DMS153 (cell line): Measurements from ENCODE around the gene CCDC7.
"Not testable (repeated sequence)": the region's sequence is repeated elsewhere in the genome, so short reads cannot be mapped to it uniquely, and the experiment has no call there.

Experiments used
- DNase-seq: peaks from one replicate; lab custom pipeline; 2025; lab: John Stamatoyannopoulos, UW

Gene CCDC7

DNA sequence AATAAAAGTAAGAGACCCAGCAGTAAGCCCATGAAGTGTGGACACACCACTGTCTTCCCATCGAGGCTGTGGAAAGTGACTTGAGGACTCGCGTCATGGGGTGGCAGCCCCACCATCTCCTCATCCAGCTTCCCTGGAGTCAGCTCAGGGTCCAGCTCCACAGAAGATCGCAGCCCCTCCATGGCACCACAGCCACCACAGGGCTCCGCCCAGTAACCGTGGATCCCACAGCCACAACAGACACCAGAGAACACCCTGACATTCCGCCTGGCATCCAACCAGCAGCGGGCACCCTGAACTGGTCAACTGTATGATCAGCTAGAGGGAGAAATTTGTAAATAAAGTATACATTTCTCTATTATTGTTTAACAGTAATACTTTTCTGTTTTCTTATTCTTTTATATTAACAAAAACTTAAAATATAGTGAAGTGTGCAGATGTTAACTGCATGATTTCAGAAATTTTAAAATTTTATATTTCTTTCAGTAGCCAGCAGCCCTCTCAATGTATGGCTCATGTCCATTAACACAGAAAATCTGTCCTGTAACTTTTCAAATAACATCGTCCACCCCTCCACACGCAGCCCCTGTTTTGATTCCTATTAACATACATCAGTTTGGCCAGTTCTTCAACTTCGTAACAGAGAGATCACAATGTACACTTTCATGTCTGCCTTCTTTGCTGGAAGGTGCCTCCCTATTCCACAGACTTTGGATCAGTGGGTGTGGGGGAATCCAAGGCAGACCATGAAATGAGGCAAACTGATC, 442.4 kb downstream of the CCDC7 start:
- DNase-seq = no peak

DNA sequence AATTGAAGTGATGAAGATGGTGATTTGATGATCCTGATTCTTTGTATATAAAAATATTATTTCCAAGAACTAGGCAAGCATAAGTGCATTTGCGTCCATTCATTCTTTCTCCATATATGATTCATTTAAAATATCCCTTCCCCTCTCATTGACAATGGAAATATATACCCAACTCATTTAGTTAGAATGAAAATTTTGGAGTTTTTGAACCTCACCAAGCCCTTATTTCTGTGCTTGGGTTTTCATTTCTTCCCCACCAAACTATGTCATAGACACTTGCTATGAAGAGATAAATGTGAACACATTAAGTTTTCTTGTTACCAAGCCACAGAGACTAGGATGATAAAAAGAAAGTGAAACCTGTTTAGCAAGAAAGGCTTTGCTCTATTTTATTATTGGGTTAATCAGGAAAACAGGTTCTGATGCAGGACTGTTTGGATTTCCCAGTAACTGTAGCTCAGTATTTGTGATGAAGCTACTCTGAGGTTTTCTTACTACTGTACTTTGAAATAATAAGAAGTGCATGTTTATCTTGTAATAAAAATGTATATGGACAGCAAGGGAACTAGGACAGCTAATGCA, 443.8 kb downstream of the CCDC7 start:
- no peak for DNase-seq

DNA sequence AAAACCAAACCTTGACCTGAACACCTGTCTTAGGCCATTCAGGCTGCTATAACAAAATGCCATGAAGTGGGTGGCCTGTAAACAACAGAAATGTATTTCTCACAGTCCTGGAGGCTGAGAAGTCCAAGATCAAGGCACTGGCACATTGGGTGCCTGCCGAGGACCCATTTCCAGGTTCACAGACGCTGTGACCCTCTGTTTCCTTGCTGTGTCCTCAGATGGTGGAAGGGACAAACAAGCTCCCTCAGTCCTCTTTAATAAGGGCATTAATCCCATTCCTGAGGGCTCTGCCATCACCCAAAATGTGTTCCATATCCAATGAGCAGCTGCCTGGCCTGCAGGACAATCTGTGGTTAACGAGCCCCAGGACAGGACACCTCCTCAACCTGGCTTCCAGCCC, 444.5 kb downstream of the CCDC7 start:
- DNase-seq = no peak

DNA sequence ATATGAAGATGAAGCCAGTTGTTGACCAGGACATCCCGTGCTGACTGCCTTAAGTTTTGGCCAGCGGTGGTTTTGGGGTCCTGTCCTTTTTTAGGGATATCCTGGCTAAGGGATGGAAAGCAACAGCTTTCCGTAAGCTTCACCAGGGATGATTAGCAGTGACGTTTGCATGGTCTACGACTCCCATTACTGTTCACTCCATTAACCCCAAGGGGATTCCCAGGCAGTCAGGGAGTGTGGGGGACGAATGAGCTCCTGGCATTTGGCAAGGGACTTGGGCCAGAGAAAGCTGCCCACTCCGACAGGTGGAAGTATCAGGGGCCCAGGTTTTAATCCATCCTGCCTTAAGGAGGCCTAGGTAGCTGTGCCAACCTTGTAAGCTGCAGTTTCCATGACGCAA, 445.3 kb downstream of the CCDC7 start:
- no peak for DNase-seq

DNA sequence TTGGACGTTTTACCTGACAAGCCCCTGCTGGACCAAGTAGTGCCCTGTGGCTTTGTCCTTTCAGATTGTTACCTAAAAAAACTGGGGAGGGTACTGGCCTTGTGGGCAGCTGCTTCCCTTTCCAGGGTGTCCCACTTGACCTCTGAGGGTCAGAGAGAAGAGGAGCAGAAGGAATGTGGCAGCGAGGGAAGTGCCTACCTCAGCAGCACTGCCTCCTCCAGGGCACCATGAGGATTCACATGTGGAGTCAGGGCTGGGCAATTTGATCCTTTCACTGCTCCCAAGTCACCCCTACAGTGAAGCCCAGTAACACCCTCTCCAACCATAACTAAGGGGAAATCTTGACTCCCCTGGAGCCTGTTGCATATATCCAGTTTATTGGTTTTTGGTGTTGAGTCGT, 447.5 kb downstream of the CCDC7 start:
- DNase-seq = no peak

DNA sequence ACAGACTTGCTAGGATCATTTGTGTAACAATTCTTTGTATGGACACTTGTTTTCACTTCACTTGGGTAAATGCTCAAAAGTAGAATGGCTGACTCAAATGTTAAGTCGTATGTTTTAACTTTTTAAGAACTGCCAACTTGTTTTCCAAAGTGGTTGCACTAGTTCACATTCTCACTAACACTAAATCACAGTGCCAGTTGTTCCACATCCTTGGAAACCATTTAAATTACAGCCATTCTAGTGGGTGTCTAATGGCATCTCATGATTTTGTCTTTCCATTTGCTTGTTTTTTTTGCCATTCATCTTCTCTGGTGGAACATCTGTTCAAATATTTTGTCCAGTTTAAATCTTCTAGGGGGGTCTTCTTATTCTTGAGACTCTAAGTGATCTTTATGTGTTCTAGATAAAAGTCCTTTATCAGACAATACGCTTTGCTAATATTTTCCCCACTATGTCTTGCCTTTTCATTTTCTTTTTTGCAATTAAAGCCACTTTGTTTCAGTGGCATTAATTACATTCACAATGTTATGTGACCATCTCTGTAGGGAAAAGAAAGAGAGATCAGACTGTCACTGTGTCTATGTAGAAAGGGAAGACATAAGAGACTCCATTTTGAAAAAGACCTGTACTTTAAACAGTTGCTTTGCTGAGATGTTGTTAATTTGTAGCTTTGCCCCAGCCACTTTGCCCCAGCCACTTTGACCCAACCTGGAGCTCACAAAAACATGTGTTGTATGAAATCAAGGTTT, 448.1 kb downstream of the CCDC7 start:
- DNase-seq = no peak

DNA sequence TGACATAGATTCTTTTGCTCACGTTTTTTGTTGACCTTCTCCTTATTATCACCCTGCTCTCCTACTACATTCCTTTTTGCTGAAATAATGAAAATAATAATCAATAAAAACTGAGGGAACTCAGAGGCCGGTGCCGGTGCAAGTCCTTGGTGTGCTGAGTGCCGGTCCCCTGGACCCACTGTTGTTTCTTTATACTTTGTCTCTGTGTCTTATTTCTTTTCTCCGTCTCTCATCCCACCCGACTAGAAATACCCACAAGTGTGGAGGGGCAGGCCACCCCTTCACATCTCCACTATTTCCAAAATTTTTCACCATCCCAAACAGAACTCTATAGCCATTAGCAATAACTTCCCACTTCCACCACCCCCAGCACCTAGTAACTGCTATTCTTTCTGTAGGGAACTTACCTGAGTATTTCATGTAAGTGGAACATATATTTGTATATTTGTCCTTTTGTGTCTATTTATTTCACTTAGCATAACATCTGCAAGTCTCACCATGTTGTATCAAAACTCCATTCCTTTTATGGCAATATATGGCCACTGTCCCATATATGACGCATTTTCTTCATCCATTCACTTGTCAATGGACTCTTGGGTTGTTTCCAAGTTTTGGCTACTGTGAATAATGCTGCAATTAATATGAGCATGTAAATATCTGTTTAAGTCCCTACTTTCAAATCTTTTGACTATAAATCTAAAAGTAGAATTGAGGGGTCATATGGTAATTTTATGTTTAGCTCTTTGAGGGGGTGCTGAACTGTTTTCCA, 449.4 kb downstream of the CCDC7 start:
- not testable (repeated sequence) for DNase-seq

DNA sequence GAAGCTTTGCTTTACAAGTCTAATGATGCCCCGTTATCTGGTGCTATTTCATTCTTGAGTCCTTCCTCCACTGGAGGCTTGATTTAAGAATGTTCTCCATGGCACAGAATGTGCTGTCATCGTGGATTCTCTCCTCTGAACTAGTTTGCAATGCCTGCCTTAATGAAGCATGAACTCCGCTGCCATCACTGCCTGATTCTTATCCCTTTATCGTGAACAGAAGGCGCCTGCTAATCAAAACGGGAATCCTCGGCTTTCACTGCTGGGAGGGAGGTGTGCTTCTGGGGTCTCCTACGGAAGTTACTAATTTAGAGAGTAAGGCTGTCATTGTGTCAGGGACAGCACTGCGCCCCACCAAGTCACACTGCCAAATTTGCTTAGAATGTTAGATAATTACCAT, 455.9 kb downstream of the CCDC7 start:
- no peak for DNase-seq

DNA sequence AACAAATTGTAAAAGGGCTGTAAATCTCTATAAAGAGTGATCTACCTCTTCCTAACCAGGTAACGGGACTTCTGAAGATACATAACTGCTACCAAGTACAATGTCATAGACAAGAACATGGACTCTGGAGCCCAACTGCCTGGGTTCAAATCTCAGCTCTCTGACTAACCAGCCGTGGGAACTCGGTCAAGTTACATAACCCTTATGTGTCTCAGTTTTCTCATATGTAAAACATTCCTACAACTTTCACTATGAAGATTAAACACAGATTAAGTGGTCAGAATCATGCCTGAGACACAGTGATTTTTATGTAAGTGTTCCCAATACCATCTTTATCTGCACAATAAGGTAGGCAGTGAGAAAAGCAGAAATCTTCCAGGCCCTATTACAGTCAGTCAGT, 459.5 kb downstream of the CCDC7 start:
- no peak for DNase-seq

DNA sequence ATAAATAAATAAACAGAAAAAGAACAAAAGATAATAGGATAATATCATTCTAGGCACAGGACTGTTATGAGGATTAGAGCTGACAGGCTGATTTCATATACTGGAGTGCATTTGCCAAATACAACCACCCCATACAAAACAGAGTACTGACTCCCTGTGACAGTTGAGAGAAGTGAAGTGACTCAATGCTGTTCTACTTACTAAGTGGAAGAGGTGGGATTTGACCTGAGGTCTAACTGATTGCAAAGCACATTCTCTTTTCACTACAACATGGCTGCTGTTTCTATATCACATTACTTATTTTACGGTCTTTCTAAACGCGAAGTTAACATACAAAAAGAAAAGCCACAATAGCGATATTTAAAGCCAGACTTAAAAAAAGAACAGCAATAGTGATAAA, 460.7 kb downstream of the CCDC7 start:
- no peak for DNase-seq

DNA sequence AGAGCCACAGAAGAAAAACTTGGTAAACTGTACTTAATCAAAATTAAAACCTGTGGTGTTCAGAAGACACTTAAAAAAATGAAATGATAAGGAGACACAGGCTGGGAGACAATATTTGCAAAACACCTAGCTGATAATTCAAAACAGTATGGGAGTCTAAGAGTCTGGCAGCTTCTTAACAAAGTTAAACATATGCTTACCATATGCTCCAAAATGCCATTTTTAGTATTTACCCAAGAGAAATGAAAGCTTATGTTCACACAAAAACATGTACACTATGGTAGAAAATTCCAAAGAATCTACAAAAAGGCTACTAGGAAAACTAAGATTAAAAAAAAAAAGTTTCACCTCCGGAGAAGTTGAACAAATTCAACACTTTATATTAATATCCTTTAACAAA, 463.5 kb downstream of the CCDC7 start:
- DNase-seq = no peak

DNA sequence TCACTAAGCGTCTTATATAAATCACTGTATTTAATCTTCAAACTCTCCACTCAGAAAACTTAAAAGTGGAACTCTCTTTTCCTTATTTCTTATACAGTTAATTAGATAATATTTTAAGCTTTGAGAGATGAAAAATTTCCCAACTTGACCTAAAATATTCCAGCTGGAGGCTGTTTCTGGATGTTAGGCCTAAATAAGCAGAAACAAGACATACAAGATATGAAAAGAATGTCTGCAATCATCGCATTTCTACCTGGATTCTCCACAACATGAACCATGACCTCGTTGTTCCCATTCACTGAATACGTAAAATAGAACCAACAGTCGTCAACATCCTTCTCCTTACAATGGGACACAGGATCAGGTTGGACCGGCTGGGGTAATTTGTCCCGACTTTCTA, 464.0 kb downstream of the CCDC7 start:
- not testable (repeated sequence) for DNase-seq

DNA sequence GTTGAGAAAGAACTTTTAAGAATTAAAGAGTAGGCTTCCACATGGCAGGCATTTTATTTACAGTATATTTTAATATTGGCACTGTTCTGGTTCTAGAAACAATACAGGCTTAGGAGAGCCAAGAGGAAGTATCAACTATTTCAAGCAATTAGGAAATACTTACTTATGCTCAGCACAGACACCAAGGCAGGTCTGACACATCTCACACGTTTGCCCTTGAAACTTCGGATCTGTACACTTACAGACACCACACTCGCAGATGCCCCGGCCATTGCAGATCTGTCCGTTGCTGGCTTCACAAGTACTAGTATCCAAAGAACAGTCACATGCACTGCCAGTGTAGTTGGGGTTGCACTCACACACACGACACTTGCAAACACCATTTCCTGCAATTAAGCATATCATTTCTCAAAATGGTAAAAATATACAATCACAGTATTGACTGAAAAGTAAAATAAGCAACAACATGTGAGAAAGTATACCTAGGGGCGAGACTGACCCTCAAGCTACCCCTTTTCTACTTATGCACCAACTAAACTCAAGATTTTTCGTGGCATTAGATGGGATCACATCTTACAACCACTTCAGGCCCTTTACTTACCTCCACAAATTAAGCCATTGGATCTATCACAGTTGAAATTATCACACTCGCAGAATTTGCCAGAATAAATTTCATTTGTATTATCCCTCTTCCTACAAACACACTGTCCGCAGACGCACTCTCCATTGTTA, 465.5 kb downstream of the CCDC7 start:
- DNase-seq = no peak

DNA sequence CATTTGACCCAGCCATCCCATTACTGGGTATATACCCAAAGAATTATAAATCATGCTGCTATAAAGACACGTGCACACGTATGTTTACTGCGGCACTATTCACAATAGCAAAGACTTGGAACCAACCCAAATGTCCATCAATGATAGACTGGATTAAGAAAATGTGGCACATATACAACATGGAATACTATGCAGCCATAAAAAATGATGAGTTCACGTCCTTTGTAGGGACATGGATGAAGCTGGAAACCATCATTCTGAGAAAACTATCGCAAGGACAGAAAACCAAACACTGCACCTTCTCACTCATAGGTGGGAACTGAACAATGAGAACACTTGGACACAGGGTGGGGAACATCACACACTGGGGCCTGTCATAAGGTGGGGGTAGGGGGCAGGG, 471.9 kb downstream of the CCDC7 start:
- not testable (repeated sequence) for DNase-seq

DNA sequence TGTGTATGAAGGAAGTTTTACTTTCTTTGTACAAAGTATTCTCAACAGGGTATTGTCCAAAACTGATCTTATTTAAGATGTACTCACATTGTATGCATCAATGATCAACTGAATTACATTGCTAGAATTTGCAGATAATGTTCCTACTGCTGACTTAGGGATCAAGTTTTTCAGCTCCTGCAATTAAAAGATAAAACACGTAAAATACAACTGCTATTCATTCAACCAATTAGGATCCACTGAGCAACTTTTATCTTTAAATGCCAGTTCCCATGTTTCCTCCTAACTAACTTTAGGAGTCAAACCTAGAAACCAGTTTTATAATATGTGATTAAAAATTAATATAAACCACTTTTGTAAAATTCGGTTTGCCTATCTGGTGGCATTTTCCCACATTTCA, 476.2 kb downstream of the CCDC7 start:
- no peak for DNase-seq

DNA sequence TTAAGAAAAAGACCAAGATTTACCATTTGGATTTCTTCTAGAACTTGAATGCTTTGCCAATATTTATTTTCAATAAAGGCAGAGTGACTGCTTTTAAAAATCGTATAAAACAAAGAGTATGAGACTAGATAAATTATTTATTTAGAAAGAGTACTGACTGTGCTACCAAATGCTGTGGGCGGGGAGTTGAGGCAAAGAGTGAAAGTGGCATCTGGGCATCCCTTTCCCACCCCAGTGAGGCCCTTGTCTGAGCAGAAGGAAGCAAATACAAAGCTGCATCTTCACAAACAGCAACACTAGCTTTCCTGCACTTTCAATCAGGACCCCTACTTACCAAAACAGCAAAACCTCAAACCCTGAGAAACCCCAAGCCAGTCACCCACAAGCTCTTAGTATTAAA, 477.2 kb downstream of the CCDC7 start:
- no peak for DNase-seq

DNA sequence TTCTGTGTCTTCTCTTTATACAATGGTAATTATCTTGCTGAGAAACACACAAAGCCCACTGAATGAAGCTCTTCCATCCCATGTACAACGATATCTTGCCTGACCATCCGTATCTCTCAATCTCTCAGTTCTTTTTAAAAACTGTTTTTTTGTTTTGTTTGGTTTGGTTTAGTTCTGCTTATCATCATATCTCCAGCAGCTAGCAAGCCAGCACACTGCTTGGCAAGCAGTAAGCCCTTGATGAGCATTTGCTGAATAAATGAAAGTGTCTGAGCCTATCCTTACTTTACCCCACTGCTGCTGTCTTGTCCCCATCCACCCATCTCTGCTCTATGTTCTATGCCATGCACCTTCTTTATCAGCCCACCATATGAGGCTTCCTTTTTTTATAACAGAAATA, 477.9 kb downstream of the CCDC7 start:
- no peak for DNase-seq
